ENCODE measurements around the gene HOXA6. TPM values are rescaled to one million over a fixed set of nuclear protein-coding genes. Genes with fewer than 3 reads are reported as not detected.
A peak's percentile ranks its signal among the peaks of the same experiment; 100 is the strongest.

HOXA6 gene
- total RNA-seq, 1 donor from 2014 or later, result 15.3 TPM

- intact Hi-C loops (cut with DNase I), result no loop called here
- TF ChIP-seq CTCF (IDR thresholded peaks at IDR 0.05), result no peak
- H3K4me1 ChIP-seq, result peaks cover 0 to 23% of the 10 kb centered on the region in 2 donors
- H3K27ac ChIP-seq, result no peak overlapping the region
- H3K36me3 ChIP-seq, result no peaks in the 10 kb centered on the region
- H3K4me3 ChIP-seq, result no peak overlapping the region
- no peaks in the 10 kb centered on the region for H3K9me3 ChIP-seq
- DNase-seq (ENCODE audit: low spot score in 2 of 2), result no peak
- H3K27me3 ChIP-seq, result peaks cover 78% of the 10 kb centered on the region
Measured at GRCh38 chr7:27170426-27171324, 23.1 kb upstream of the HOXA6 start.

DNA sequence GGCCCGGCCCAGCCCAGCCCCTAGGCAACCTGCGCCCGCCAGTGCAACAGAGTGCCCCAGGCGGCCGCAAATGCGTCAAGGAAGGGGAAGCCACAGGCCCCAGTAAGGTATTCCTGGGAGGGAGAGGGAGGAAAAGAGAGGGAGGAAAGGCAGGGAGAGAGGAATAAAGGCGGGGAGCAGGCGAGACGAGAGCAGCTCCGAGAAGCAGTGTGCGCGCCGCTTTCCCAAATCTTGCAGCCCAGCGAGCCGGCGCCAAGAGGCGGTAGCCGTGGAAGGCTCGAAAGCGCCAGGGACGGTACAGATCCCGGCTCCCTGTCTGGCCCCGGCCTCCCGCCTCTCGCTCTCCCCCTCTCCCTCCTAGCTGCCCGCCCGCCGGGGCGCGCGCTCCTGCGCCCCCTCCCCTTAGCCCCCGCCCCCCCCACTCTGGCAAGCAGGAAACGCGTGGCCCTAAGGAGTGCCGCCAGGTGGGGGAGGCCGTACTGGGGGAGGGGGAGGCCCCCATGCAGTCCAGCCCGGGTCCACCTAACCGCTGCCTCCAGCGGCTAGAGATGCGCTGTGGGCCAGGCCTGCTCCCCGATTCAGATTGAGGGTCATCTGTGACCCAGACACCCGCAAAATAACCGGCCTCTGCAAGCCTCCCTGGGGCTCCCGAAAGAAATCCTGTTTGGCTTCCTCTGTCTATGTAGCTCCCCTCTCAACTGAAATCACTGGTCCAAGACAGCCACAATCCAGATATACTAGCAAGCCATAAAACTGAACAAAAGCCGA lies 22.3 kb upstream of the HOXA6 start:
- DNase-seq (ENCODE audit: low spot score in 2 of 2), result peak in 1 of 2 donors; percentile 52
- no peak overlapping the region for H3K27ac ChIP-seq
- H3K4me3 ChIP-seq, result no peak overlapping the region
- intact Hi-C loops (cut with DNase I), result loop anchor here (10.0 kb wide), 1 partner anchor 1275 kb away; no protein-coding TSS in a partner anchor
- peaks cover 78% of the 10 kb centered on the region for H3K27me3 ChIP-seq
- H3K4me1 ChIP-seq, result peaks cover 0 to 23% of the 10 kb centered on the region in 2 donors
- no peak for TF ChIP-seq CTCF (IDR thresholded peaks at IDR 0.05)
- no peaks in the 10 kb centered on the region for H3K36me3 ChIP-seq
- H3K9me3 ChIP-seq, result no peaks in the 10 kb centered on the region

DNA sequence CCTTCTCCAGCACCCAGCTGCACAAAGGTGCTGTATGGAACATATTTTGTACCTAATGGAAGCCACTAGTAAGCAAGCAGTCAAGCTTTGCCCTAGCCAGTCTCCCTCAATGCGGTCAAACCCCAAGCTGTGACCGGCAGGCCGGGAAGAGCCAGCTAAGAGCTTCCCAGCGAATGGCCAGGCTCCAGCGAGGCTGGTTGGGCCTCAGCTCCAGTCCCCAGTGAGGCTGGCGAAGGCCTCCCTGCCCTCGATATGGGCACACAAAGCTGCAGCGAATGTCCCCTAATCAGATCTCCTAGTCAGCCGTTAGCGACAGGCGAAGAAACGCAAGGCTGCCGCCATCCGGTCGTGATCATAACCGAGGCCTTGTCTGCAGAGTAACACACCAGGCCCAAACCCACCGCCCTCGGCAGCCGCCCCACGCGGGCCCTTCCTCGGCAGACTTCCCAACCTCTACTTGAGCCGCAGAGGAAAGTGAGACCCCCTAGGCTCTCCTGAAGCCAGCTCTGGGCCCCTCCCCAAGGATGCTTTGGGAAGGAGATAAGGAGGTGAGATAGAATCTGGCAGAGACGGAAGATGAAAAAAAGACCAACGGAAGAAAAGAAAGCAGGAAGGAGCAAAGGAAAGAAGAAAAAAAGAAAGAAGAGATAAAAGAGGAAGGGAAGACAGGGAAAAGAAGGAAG lies 20.8 kb upstream of the HOXA6 start:
- intact Hi-C loops (cut with DNase I), result loop anchor here (10.0 kb wide), 1 partner anchor 1274 kb away; no protein-coding TSS in a partner anchor
- Histone ChIP-seq H3K4me1 (peaks cover 0 to 14% of the 10 kb centered on the region in 2 donors), H3K4me3 (no peak overlapping the region), H3K27ac (no peak overlapping the region), H3K36me3 (no peaks in the 10 kb centered on the region), H3K27me3 (peaks cover 71% of the 10 kb centered on the region), H3K9me3 (no peaks in the 10 kb centered on the region)
- no peak for DNase-seq (ENCODE audit: low spot score in 2 of 2)
- TF ChIP-seq CTCF (IDR thresholded peaks at IDR 0.05), result no peak

DNA sequence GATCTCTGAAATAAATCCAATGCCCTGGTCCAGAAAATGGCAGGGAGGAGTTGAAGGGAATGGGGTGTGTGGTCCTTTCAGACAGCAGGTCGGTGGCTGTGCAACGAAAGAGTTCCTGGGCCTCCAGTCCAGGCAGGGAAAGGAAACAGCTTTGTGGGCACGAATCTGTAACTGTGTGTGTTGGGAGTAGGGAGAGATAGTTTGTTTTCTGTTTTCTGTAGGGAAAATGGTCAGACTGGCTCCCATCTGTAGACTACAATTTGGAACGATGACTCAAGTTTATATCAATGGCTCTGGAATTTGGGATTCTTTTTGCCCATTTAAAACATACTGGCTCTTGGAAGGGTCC lies 20.3 kb upstream of the HOXA6 start:
- peaks cover 0 to 9% of the 10 kb centered on the region in 2 donors for H3K4me1 ChIP-seq
- no peak for TF ChIP-seq CTCF (IDR thresholded peaks at IDR 0.05)
- H3K27ac ChIP-seq, result no peak overlapping the region
- H3K36me3 ChIP-seq, result no peaks in the 10 kb centered on the region
- no peaks in the 10 kb centered on the region for H3K9me3 ChIP-seq
- peaks cover 66% of the 10 kb centered on the region for H3K27me3 ChIP-seq
- H3K4me3 ChIP-seq, result no peak overlapping the region
- DNase-seq (ENCODE audit: low spot score in 2 of 2), result no peak
- intact Hi-C loops (cut with DNase I), result loop anchor here (10.0 kb wide), 1 partner anchor 1273 kb away; no protein-coding TSS in a partner anchor

All from ascending aorta (tissue), 2 donors.